MV-4-11 (cell line): ENCODE data around the gene ATP8B2.
"Not testable (repeated sequence)": the region's sequence is repeated elsewhere in the genome, so short reads cannot be mapped to it uniquely, and the experiment has no call there.

Experiments used
- DNase-seq: peaks from one replicate; lab custom pipeline; 2025; lab: John Stamatoyannopoulos, UW

Gene ATP8B2

DNA sequence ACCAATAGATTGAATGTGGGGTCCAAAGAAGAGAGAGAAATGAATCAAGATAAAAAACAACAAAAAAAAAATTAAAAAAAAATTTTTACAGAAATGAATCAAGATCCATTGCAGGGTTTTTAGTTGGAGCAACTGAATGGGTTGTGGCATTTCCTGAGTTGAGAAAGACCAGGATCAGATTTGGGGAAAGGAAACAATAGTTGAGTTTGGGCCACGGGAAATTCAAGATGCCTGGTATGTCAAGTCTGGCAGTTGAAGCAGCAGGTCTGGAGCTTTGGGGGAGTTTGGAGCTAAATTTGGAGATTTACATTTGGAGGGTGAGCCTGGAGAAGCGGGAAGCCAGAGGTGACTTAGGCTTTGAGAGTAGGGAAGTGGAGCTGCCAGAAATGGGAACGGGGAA is 22.6 kb downstream of the ATP8B2 start:
- DNase-seq: no peak

DNA sequence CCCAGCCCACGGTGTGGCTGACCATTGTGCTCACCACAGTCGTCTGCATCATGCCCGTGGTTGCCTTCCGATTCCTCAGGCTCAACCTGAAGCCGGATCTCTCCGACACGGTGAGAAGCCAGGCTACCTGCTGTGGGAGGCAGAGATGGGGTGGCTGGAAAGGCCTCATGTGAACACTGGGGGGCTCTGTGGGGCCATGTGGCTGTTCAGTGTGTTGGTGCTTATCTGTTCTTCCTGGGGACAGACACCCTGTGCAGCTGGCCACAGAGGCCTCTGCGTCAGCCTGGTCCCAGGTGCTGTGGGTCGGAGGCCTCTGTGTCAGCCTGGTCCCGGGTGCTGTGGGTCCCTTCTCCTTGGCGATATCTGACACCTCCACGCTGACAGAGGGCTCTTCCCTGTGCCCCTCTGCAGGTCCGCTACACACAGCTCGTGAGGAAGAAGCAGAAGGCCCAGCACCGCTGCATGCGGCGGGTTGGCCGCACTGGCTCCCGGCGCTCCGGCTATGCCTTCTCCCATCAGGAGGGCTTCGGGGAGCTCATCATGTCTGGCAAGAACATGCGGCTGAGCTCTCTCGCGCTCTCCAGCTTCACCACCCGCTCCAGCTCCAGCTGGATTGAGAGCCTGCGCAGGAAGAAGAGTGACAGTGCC is 23.2 kb downstream of the ATP8B2 start:
- peak; percentile 39 for DNase-seq

DNA sequence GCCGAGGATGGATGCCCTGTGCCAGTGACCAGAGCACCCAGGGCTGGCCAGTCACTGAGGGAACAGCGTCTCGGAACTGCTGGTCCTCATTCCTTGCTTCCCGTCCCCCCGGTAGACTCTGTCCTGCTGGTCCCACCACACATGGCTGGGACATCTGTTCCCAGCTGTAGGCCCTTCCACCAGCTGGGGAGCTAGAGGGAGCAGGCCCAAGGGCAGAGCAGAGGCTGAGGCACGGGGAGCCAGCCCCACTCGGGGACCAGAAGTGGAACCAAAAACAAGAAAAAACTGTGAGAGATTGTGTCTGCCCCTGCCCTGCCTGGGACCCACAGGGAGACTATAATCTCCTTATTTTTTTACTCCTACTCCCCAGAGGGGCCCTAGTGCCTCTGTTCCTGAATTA is 23.8 kb downstream of the ATP8B2 start:
- no peak for DNase-seq

DNA sequence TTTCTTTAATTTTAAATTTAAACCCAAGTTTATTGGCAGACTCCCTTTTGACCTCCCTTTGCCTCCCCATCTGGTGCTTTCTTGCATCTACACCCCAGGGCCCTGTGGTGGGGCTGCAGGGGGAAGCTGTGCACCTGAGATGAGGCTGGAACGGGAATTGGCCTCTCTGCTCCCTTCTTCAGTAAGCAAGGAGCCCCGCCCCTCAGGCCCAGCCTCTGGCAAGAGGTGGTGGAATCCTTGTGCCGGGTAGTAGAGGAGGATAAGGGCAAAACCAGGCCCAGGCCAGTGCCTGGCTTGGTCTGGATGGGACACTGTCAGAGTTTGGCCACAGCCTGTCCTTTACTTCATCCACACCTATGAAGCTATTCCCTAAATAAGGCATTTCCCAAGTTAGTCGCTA is 25.1 kb downstream of the ATP8B2 start:
- DNase-seq: no peak

DNA sequence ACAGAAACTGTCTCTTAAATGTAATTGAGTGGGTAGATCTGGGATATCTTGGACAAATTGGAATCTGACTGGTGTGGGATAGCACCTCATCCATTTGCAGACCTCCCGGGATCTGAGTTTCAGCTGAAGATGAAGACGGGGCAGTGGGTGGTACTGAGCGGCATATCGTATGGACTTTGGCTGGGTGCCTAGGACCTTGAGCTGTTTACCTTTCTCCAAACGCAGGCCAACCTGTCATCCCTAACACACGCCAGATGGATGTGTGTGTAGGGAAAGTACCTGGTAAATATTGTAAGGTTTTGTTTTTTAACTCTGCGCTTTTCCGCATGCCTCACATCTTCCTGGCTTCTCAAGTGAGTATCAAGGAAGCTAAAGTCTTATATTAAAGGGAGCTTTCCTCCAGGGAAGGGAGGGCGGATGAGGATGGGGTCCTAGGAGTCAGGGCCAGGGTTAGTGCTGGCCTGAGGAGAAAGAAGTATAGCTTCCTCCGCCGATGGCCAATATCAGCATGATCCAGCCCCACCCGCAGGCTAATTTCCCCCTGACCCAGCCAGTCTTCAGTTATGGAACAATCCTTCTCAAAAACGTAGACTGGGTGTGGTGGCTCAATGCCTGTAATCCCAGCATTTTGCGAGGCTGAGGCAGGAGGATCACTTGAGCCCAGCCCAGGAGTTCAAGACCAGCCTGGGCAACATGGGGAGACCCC is 26.2 kb downstream of the ATP8B2 start:
- DNase-seq: no peak

DNA sequence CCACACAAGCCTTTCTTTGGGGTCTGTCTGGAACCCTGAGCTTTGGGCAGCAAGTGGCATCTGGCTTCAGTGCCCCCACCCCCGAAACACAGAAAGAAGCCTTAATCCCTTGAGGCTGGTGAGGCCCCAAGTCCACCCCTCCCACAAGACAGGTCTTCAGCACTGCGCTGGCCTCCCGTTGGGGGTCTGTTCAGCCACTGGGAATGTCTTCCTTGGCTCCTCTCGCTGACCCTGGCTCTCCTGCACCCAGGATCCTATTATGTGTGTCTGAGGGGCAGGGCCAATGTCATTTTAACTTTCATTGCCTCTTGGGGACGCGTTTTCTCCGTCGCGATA is 26.9 kb downstream of the ATP8B2 start:
- no peak for DNase-seq

DNA sequence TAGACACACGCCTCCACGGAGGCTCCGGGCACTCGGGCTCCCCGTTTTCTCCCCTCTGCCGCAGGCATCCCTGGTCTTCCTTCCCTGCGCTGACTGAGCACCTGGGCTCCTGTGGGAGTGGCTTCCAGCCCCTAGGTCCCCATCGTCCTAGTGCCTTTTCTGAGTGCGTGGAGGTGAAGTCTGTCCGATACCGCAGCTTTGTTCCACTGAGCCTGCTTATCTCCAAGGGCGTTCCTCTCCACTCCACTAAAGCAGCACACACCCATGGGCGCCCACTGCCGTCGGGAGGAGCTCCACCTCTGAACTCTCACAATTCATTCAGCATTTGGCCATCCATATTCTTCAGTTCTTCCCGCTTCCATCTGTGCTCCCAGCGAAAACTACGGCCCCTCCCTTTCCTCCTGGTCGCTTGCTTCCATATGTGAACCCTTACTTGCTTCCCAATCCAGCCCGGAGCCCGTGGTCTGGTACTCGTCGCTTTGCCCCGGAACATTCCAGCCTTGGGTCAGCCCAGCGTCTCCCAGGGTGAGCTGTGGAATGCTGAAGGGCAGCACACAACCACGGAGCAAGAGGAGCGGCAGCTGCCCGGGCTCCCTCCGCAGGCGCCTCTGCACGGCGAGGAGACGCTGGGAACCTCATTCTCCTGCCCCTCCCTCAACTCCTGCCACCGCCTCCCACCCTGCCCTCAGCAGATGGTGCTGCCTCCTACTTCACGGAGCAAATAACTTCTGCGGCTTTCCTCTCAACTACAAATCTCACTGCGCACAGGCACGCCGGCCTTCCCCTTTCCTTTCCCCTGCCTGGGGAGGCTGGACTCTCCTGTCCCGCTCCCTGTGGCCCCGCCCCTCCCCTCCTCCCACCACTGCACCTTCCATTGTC is 27.5 kb downstream of the ATP8B2 start:
- peak; percentile 44 for DNase-seq

DNA sequence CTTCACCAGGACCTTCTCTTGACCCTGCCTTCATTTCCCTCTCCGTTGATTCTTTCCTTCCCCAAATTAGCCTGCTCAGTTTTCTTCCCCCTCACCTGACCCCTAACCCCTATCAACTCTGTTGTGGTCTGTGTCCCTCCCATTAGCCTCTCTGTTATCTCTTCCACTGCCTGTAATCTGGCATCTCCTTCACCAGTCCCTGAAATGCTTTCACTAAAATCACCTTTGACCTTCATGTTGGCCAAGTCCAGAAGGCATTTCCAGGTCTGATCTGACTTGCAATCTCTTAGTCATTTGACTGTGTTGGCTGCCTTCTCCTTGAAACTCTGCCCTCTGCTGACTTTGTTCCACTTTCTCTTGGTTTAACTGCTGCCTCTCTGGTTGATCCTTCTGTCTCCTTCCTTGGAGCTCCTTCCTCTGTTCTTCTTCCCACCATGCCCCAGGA is 28.2 kb downstream of the ATP8B2 start:
- peak; percentile 70 for DNase-seq

DNA sequence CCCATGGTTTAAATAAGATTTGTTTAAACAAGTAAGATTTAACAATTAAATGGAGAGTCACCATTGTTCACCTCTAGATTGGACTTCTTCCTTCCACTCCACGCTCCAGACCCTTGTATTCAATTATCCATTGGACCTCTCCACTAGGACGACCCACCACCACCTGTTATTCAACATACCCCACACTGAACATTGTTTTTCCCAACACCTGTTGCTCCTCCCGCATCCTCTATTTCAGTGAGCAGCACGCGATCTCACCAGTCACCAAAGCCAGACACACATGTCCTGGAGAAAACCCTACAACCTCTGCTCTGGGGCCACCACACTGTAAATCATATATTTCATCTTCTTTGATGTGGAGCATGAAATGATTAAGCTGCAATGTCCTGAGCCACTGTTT is 28.6 kb downstream of the ATP8B2 start:
- no peak for DNase-seq

DNA sequence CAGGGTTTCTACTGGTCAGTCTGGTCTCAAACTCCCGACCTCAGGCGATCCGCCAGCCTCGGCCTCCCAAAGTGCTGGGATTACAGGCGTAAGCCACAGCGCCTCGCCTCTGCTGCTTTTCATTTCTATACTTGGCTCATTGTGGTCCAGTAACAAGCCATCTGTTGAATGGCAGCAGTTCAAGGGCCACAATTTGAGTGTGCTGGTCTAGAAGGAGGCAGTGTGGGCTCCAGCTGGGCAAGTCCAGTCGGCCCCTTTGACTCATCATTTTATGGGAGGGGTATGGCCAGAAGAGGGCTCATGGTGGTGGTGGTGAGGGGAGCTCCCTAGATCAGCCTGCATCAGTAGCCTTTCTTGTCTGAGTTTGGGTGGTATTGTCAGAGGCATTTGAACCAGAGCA is 33.2 kb downstream of the ATP8B2 start:
- no peak for DNase-seq

DNA sequence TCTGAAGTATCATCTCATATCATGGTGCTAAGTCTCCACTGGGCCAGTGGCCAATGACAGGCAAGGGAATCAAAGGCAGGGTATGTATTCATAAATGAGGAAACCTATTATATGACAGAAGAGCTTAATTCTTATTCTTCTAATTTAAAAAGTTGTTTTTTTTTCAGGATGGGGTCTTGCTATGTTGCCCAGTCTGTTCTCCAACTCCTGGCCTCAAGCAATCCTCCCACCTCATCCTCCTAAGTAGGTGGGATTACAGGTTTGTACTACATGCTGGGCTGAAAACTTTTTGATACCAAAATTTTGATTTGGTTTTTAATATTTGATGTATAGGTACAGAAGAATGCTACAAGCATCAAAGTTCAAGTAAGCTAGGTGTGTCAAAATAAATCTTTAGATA is 35.0 kb downstream of the ATP8B2 start:
- DNase-seq: no peak

DNA sequence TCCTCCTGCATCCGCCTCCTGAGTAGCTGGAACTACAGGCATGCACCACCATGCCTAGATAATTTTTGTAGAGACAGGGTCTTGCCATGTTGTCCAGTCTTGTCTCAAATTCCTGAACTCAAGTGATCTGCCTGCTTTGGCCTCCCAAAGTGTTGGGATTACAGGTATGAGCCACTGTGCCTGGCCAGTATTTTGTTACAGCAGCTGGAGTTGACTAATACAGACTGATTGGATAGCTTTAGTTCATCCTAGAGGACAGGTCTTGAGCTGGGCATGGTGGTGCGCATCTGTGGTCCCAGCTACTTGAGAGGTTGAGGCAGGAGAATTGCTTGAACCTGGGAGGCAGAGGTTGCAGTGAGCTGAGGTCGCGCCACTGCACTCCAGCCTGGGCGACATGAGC is 35.6 kb downstream of the ATP8B2 start:
- not testable (repeated sequence) for DNase-seq

DNA sequence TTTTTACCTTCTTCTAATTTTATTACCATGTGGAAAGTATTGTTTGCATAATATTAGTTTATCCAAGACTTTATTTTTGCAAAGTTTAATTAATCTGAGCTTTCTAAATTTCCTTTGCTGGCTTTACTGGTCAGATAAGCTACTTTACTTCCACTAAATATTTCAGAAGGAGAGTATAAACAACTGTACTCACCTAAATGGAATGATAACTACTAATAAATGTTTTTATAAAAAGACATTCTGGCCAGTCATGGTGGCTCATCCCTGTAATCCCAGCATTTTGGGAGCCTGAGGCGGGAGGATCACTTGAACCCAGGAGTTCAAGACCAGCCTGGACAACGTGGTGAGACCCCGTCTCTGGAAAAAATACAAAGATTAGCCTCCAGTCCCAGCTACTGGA is 36.0 kb downstream of the ATP8B2 start:
- no peak for DNase-seq

DNA sequence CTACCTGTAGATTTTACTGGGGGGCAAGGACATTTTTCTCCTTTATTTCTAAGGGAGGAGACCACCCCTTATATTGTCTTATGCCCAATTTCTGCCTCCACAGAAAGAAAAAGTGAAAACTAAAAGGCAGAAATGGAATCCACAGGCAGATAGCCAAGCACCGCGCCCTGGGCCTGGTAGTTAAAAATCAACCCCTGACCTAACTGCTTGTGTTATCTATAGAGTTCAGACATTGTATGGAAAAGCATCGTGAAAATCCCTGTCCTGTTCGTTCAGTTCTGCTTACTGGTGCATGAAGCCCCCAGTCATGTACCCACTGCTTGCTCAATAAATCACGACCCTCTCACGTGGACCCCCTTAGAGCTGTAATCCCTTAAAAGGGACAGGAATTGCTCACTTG is 46.1 kb downstream of the ATP8B2 start:
- DNase-seq: no peak

DNA sequence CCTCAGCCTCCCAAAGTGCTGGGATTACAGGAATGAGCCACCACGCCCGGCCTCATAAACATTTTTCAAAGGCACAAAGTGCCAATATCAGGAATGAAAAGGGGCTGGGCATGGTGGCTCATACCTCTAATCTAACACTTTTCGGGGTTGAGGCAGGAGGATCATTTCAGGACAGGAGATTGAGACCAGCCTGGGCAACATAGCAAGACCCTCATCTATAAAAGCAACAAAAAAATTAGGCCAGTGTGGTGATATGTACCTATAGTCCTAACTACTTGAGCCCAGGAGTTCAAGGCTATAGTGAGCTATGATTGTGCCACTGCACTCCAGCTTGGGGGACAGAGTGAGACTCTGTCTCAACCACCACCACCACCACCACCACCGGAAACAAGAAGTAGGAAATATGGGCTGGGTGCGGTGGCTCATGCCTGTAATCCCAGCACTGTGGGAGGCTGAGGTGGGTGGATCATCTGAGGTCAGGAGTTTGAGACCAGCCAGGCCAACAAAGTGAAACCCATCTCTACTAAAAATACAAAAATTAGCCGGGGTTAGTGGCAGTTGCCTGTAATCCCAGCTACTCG is 48.5 kb downstream of the ATP8B2 start:
- DNase-seq: peak; percentile 82

DNA sequence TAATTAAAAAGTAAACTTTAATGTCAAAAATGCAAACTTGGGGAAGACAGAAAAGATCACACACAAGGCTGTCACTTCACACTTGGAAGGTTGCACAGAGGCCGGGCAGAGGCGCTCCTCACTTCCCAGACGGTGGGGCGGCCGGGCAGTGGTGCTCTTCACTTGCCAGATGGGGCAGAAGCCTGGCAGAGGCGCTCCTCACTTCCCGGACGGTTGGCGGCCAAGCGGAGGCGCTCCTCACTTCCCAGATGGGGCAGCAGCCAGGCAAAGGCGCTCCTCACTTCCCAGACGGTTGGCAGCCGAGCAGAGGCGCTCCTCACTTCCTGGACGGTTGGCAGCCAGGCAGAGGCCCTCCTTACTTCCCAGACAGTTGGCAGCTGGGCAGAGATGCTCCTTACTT is 54.0 kb downstream of the ATP8B2 start:
- no peak for DNase-seq

DNA sequence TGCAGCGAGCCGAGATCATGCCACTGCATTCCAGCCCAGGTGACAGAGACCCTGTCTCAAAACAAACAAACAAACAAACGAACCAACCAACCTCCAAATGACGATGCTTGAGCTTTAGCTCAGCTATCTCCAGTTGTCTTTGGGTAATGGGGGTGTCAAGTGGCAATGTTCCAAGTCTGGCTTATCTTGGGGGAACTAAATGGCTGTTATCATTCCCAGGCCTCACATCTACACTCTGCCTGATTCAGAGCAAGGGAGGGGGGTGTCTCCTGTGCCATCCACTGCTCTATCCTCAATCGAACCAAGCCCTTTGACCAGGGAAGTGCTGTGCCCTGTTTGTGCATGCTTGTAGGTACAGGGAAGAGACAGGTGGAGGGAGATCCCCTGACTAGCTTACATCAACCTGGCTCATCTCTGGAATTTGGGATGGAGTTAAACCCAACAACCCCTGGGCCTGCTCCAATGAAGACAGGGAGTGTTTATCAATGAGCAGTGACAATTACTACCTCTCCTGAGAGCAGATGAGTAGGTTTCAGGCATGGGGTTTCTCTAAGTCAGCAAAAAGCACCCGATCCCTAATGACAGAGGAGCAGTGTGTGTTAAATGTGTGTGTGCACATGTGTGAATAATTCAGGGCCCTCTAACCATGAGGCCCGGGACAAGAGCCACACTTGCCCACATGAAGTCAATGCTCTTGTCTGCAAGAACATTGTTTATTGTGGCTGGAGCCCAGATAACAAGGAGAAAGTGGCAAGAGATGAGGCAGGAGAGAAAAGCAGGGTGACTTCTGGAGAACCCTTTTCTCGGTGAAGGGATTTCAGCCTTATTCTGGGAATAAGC is 59.5 kb downstream of the ATP8B2 start:
- DNase-seq: no peak

DNA sequence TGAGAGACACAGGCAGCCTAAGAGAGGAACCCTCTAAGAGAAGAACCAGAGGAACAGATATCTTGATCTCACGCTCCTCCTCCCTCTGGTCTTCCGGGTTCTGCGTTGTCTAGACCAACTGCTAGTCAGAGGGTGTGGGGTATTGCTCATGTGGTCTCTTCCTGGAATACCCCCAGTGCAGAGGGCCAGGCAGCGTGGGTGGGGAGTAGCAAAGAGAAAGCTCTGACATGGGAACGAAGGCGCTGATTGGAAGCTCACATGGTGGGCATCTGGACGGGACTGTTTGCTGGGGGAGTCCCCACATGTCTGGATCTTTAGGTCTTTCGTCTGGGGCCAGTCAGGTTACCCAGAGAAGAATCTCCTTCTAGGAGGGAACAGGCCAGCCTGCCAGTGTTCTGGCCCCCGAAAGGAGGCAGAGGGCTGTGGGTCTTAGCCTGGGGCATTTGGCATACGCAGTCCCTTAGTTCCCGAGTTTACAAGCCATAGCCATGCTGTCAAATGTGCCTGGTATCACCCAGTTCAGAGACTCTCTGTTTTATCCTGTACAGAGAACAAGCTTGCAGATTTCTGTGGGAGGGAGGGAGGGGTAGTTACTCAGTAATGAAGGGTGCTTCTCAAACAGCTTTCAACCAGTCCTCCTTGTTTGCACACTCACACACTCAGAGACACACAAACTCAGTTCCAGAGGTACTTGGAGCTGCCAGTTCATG is 61.5 kb downstream of the ATP8B2 start:
- DNase-seq: no peak

DNA sequence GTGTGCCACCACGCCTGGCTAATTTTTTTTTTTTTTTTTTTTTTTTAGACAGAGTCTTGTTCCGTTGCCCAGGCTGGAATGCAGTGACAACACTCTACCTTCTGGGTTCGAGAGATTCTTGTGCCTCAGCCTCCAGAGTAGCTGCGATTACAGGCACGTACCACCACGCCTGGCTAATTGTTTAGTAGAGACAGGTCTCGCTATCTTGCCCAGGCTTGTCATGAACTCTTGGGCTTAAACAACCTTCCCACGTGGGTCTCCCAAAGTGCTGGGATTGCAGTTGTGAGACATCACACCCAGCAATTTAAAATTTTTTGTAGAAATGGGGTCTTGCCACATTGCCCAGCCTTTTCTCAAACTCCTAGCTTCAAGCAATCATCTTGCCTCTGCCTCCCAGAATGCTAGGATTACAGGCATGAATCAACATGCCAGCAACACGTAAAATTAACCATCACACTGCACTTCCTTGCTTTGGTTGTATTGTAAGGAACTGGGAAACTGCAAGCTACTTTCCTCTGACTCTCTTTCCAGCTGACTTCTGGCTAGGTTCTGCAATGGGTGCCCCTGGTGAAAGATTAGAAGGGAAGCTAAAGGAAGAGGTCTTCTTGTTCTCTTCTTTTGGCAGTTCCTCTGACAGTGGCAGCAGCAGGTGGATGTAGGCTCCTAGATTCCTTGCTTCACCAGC is 65.9 kb downstream of the ATP8B2 start:
- DNase-seq: peak; percentile 55

DNA sequence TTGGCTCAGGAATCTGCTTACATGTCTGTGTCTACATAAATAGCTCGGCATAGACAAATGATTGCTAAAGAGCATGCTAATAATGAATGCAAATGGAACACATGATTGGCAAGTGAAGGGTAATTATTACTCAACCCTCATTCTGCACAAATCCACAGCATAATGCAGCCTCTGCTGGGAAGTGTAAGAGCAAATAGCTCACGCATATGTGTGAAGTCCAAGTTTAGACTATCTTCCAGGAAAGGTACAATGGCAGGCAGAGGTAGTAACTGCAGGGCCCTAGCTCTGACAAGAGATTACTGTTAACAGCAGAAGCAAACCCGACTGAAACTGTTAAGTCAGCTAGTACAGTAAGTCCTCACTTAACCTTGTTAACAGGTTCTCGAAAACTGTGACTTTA is 72.8 kb downstream of the ATP8B2 start:
- peak; percentile 31 for DNase-seq

DNA sequence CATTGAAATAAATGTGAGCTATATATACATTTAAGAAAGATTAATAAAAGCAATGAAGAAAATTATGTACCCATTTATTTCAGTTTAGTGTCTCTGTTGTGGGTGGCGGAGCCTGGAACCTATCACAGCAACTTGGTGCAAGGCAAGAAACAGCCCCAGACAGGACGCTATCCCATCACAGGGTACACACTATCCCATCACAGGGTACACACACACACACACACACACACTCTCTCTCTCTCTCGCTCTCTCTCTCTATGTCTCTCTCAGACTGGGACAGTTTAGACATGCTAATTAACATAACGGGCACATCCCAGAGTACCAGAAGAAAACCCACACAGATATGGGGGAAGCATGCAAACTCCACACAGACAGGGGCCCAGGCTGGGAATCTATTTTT is 73.4 kb downstream of the ATP8B2 start:
- DNase-seq: no peak
